ENCODE measurements around the gene TOB1.

- TF ChIP-seq POLR2A (IDR thresholded peaks at IDR 0.05) (no peak), CTCF (IDR thresholded peaks at IDR 0.05 in 8 of 11, conservative IDR thresholded peaks at IDR 0.05 in 3 of 11) (no peak), POLR2AphosphoS5 (IDR thresholded peaks at IDR 0.05) (no peak)
Observed at GRCh38 chr17:50881182-50881581, 15.0 kb upstream of the TOB1 start.

Data from spleen (tissue), 7 donors.